Gastrocnemius medialis (tissue), 4 donors: ENCODE data around the gene ENGASE. TPM values are rescaled to one million over a fixed set of nuclear protein-coding genes. Genes with fewer than 3 reads are reported as not detected.

ENCODE experiments used
- ATAC-seq, 2 donors: fragments of 150-250 bp; one replicate each; pipeline ENCODE4 v1.9.1; 2016
- DNase-seq, 2 donors: peaks; one replicate each; pipeline ENCODE4 v3.0.0-alpha.2; 2019
- H3K27ac ChIP-seq, 4 donors: fragments of 200-600 bp; sonication (generic); 1 replicate in 1 of 4; 2 replicates in 3 of 4; pipeline ENCODE4 v1.5.1; 2016 to 2018; ENCODE audit warnings: mild to moderate bottlenecking in 2 of 4, moderate library complexity in 1 of 4
- H3K27me3 ChIP-seq, 3 donors: fragments of 200-600 bp; sonication (generic) in 2 of 3; 1 replicate in 1 of 3; 2 replicates in 2 of 3; pipeline versions ENCODE4 v1.5.1 to v1.6.0; 2016 to 2019; ENCODE audit warnings: mild to moderate bottlenecking in 1 of 3, moderate library complexity in 1 of 3
- H3K36me3 ChIP-seq, 2 donors: fragments of 200-600 bp; sonication (generic) in 1 of 2; one replicate each; pipeline ENCODE4 v1.5.1; 2017 to 2018
- H3K4me1 ChIP-seq, 2 donors: fragments of 200-600 bp; sonication (generic) in 1 of 2; one replicate each; pipeline ENCODE4 v1.5.1; 2016 to 2017; ENCODE audit warnings: mild to moderate bottlenecking in 2 of 2
- H3K4me3 ChIP-seq, 4 donors: fragments of 200-600 bp; sonication (generic) in 3 of 4; 1 replicate in 1 of 4; 2 replicates in 3 of 4; pipeline ENCODE4 v1.5.1; 2016 to 2019; ENCODE audit warnings: mild to moderate bottlenecking in 2 of 4
- H3K9me3 ChIP-seq, 3 donors: fragments of 200-600 bp; sonication (generic) in 2 of 3; 1 replicate in 1 of 3; 2 replicates in 2 of 3; pipeline ENCODE4 v1.5.1; 2016 to 2019
- CTCF ChIP-seq, 5 experiments: fragments of 450-650 bp in 3 of 5; fragments of 200-600 bp in 2 of 5; sonication (generic) in 2 of 5; IDR thresholded peaks in 4 of 5; conservative IDR thresholded peaks in 1 of 5; 1 replicate in 4 of 5; 2 replicates in 1 of 5; pipeline ENCODE4 v1.5.1; 2016 to 2019; ENCODE audit warnings: antibody characterized with exemption in 5 of 5, mild to moderate bottlenecking in 3 of 5, moderate library complexity in 3 of 5
- POLR2A ChIP-seq, 2 donors: fragments of 450-650 bp; IDR thresholded peaks; one replicate each; pipeline ENCODE4 v1.6.1; 2017; ENCODE audit warnings: antibody characterized with exemption in 2 of 2, mild to moderate bottlenecking in 2 of 2, moderate library complexity in 2 of 2
- in situ Hi-C, 4 donors: fragments of 200-750 bp; cut with MboI; loops; one replicate each; pipeline versions ENCODE4 v1.15.0 to v1.8.0; 2017; ENCODE audit warnings: low sequenced_read_pairs in 4 of 4
- intact Hi-C: fragments of 100-400 bp; cut with DNase I; formaldehyde crosslinking; loops from one replicate; pipeline ENCODE4 v1.15.1; 2023; ENCODE audit warnings: low total_unique reads
- total RNA-seq, 4 donors: library from RNA; depleted of rRNA; stranded (reverse); fragments of >200 nt; gene quantifications; one replicate each; pipeline versions ENCODE4 v1.1.0 to v1.2.3, GENCODE V29; 2016

ENGASE gene
- total RNA-seq, 4 donors from 2014 or later, result 5.1 to 14.2 (median 9.3) TPM

- Histone ChIP-seq H3K27me3 (peaks cover 30 to 37% (median 32%) of the 10 kb centered on the region in 3 donors), H3K9me3 (no peaks in the 10 kb centered on the region), H3K36me3 (no peaks in the 10 kb centered on the region), H3K4me1 (no peaks in the 10 kb centered on the region), H3K27ac (no peak overlapping the region), H3K4me3 (no peak overlapping the region)
- in situ Hi-C loops (no loop called here), intact Hi-C loops (no loop called here)
- no peak for DNase-seq
- ATAC-seq, result no peak
- TF ChIP-seq CTCF (IDR thresholded peaks at IDR 0.05 in 4 of 5, conservative IDR thresholded peaks at IDR 0.05 in 1 of 5), result no peak
Observed at GRCh38 chr17:79129523-79129922, 54.9 kb downstream of the ENGASE start.

- TF ChIP-seq POLR2A (IDR thresholded peaks at IDR 0.05) (no peak), CTCF (IDR thresholded peaks at IDR 0.05 in 4 of 5, conservative IDR thresholded peaks at IDR 0.05 in 1 of 5) (no peak)
- intact Hi-C loops (no loop called here), in situ Hi-C loops (no loop called here)
- H3K9me3 ChIP-seq, result no peaks in the 10 kb centered on the region
- no peaks in the 10 kb centered on the region for H3K4me1 ChIP-seq
- peaks cover 31 to 36% (median 36%) of the 10 kb centered on the region in 3 donors for H3K27me3 ChIP-seq
- no peaks in the 10 kb centered on the region for H3K36me3 ChIP-seq
- H3K27ac ChIP-seq, result no peak overlapping the region
- no peak overlapping the region for H3K4me3 ChIP-seq
- ATAC-seq (no peak), DNase-seq (no peak)
Observed at GRCh38 chr17:79130536-79131273, 56.1 kb downstream of the ENGASE start.

GRCh38 chr17:79131274-79131635 is 56.6 kb downstream of the ENGASE start:
- no peak for ATAC-seq
- H3K27me3 ChIP-seq, result peaks cover 26 to 38% (median 35%) of the 10 kb centered on the region in 3 donors
- no peaks in the 10 kb centered on the region for H3K4me1 ChIP-seq
- no peaks in the 10 kb centered on the region for H3K36me3 ChIP-seq
- in situ Hi-C loops, result no loop called here
- no peaks in the 10 kb centered on the region for H3K9me3 ChIP-seq
- no peak overlapping the region for H3K4me3 ChIP-seq
- no peak for TF ChIP-seq CTCF (IDR thresholded peaks at IDR 0.05 in 4 of 5, conservative IDR thresholded peaks at IDR 0.05 in 1 of 5)
- TF ChIP-seq POLR2A (IDR thresholded peaks at IDR 0.05), result no peak
- no peak for DNase-seq
- intact Hi-C loops, result no loop called here
- H3K27ac ChIP-seq, result no peak overlapping the region

- intact Hi-C loops (no loop called here), in situ Hi-C loops (no loop called here)
- TF ChIP-seq POLR2A (IDR thresholded peaks at IDR 0.05) (no peak), CTCF (IDR thresholded peaks at IDR 0.05 in 4 of 5, conservative IDR thresholded peaks at IDR 0.05 in 1 of 5) (no peak)
Observed at GRCh38 chr17:79131701-79132100, 57.1 kb downstream of the ENGASE start.

More at GRCh38 chr17:79131701-79132100, 57.1 kb downstream of the ENGASE start:
- Histone ChIP-seq H3K4me3 (no peak overlapping the region), H3K4me1 (no peaks in the 10 kb centered on the region), H3K27ac (no peak overlapping the region), H3K27me3 (peaks cover 23 to 37% (median 36%) of the 10 kb centered on the region in 3 donors), H3K36me3 (no peaks in the 10 kb centered on the region), H3K9me3 (no peaks in the 10 kb centered on the region)
- no peak for ATAC-seq
- no peak for DNase-seq
